Left colon (tissue), 2 donors: Measurements from ENCODE around the gene KIAA0930. TPM values are rescaled to one million over a fixed set of nuclear protein-coding genes. Genes with fewer than 3 reads are reported as not detected.

Source experiments
- ATAC-seq: fragments of 200-7000 bp; cut with Tn5 transposase; one replicate; pipeline ENCODE4 v1.9.1; 2020; ENCODE audit warnings: mild to moderate bottlenecking, moderate library complexity
- DNase-seq, 2 donors: peaks; one replicate each; pipeline ENCODE4 v3.0.0-alpha.2; 2020
- intact Hi-C, 2 donors: fragments of 100-400 bp; cut with DNase I in 1 of 2; cut with micrococcal nuclease in 1 of 2; formaldehyde crosslinking; loops; one replicate each; pipeline versions ENCODE4 v1.11.2 to v1.14.0; 2022; cut with DNase I, micrococcal nuclease
- total RNA-seq, 2 donors: library from RNA; stranded (reverse); fragmentation: NEBNext Ultra II Directional; extraction: Animal tissue kit (Norgen Biotek cat#: 25700); gene quantifications; one replicate each; pipeline ENCODE4 v1.2.1, GENCODE V29; 2021
- donor health status: DM: no; HTN: no; CAD: no.
- donor health status: DM: yes; HTN: yes; CAD: no.

KIAA0930 gene
- total RNA-seq, 2 donors from 2014 or later: 36.0 to 52.2 TPM

- ATAC-seq (no peak), DNase-seq (no peak)
- intact Hi-C loops: no loop called here
These were observed 70.9 kb downstream of the KIAA0930 start for GRCh38 chr22:45169591-45170466.

GRCh38 chr22:45166932-45167331 lies 73.8 kb downstream of the KIAA0930 start:
- DNase-seq: no peak
- intact Hi-C loops: no loop called here
- ATAC-seq: no peak

- intact Hi-C loops: no loop called here
- peak; percentile 44 for ATAC-seq
- DNase-seq: peak; percentile 31 to 56
These were observed 76.2 kb downstream of the KIAA0930 start for GRCh38 chr22:45164270-45165088.

- intact Hi-C loops: no loop called here
- DNase-seq: peak; percentile 95 to 97
- peak; percentile 84 for ATAC-seq
These were observed 77.0 kb downstream of the KIAA0930 start, which contains the start of gene NUP50 for GRCh38 chr22:45163451-45164269. NUP50 (plus strand) TSS chr22:45163925; CDS start chr22:45168178, 4,253 bp downstream.

GRCh38 chr22:45163099-45163450 lies 77.6 kb downstream of the KIAA0930 start:
- intact Hi-C loops: no loop called here
- peak; percentile 38 for ATAC-seq
- DNase-seq: peak in 1 of 2 donors; percentile 35

DNA sequence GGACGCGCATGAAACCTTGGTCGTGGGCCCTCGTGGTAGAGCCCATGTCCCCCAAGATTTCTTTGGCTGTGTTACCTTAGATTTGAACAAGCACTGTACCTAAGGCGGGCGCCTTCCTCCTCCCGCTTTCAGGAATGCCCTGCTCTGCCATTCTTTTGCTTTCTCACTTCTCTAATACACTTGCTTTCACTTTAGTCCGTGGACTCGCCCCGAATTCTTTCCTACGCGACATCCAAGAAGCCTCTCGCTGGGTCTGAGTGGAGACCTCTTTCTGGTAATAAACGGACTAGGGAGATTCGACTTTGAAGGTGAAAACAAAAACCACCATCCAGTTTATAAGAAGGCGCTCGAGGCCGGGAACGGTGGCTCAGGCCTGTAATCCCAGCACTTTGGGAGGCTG lies 78.2 kb downstream of the KIAA0930 start:
- DNase-seq: no peak
- ATAC-seq: no peak
- intact Hi-C loops: no loop called here

- ATAC-seq: peak; percentile 56
- DNase-seq: peak; percentile 20 to 37
- intact Hi-C loops: no loop called here
These were observed 80.8 kb downstream of the KIAA0930 start for GRCh38 chr22:45159652-45160462.

GRCh38 chr22:45157907-45158306 lies 82.8 kb downstream of the KIAA0930 start:
- ATAC-seq (no peak), DNase-seq (no peak)
- intact Hi-C loops: no loop called here

- intact Hi-C loops: no loop called here
- DNase-seq: no peak
- ATAC-seq: no peak
These were observed 85.4 kb downstream of the KIAA0930 start for GRCh38 chr22:45155050-45155840.

DNA sequence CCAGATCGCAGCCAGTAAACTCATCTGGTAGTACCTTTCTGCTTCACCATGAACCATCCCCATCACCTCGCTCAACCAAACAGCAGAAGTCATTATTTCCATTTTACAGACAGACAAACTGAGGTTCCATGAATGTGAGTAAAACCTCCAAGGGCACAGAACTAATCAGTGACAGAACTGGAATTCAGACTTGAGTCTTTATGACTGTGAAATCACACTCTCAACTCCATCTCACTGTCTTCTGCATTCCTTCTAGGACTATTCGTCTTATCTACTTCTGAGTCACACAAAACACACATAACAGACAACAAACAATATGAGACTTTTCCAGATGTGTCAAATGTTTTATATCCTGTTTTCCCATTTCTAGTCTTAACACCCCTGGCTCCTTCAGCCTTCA lies 86.3 kb downstream of the KIAA0930 start:
- ATAC-seq (peak; percentile 40), DNase-seq (no peak)
- intact Hi-C loops: no loop called here

DNA sequence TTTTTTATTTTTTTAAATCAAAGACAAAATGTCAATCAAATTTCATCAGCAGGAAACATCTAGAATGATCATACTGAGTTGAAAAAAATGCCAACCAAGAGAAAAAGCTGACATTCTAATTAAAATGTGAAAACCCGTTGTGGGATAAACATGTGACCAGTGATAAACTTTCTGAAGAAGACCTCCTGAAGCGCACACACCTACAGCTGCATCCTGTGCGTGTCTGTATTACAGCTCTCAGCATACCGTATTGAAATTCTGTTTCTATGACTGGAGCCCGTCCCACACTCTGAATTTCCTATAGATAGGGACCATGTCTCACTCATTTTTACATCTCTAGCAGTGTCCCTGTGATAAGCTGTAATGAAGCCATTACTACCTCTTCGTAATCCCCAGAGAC lies 89.2 kb downstream of the KIAA0930 start:
- ATAC-seq: no peak
- no peak for DNase-seq
- intact Hi-C loops: no loop called here

- DNase-seq (no peak), ATAC-seq (peak; percentile 90)
- intact Hi-C loops: no loop called here
These were observed 90.6 kb downstream of the KIAA0930 start for GRCh38 chr22:45150139-45150538.

- intact Hi-C loops: no loop called here
- no peak for DNase-seq
- ATAC-seq: peak; percentile 33
These were observed 91.0 kb downstream of the KIAA0930 start for GRCh38 chr22:45149671-45150070.

DNA sequence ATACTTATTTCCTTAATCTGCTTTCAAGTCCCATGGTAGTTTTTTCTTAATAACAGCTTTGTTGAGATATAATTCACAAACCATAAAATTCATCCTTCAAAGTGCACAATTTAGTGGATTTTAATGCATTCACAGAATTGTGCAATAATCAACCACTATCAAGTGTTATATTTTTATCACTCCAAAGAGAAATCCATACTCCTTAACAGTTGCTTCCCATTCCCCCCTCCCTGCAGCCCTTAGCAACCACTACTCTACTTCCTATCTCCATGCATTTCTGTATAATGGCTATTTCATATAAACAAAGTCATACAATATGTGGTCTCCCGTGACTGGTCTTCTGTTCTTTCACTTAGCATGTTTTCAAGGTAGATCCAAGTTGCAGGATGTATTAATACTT lies 95.8 kb downstream of the KIAA0930 start:
- ATAC-seq: no peak
- intact Hi-C loops: no loop called here
- no peak for DNase-seq

DNA sequence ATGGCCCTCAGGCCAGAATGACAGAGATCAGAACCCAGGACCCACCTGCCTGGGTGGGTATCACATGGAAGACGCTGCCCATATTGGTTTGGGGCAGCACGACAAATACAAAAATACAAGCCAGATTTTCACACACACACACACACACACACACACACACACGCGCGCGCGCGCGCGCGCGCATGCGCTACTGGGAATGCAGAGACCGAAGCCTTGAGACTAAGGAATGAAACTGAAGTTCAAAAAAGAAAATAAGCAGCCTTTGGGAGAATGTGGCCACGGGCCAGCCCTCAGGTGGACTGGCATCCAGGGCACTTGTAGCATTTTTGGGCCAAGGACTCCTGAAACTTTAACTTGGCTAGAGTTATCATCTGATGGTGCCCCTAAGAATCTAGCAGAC lies 98.3 kb downstream of the KIAA0930 start:
- intact Hi-C loops: no loop called here
- ATAC-seq (no peak), DNase-seq (no peak)
